Measurements from ENCODE around the gene SPEF1.
"Not testable (repeated sequence)": the region's sequence is repeated elsewhere in the genome, so short reads cannot be mapped to it uniquely, and the experiment has no call there.

The SPEF1 gene

GRCh38 chr20:3804781-3805180 lies 23.5 kb upstream of the SPEF1 start:
- DNase-seq: no peak

DNA sequence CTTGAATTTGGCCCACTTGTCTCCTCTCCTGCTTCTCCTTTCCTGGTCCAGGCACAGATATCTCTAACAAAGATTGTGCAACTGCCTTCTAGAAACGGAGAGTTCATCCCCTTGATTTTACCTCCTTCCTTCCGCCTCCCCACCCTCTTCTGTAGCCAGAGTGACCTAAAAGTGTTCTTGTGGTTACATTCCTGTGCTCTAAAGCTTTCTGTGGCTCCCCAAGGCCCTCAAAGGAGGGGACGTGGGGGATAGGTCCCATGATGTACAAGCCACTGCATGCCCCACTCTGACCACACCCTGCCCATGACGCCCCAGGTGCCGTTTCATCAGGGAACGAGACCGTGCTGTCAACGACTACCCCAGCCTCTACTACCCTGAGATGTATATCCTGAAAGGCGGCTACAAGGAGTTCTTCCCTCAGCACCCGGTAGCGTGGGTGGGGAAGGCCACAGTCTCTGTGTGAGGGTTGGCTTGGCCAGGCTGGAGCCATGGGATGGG lies 23.1 kb upstream of the SPEF1 start:
- DNase-seq: no peak

DNA sequence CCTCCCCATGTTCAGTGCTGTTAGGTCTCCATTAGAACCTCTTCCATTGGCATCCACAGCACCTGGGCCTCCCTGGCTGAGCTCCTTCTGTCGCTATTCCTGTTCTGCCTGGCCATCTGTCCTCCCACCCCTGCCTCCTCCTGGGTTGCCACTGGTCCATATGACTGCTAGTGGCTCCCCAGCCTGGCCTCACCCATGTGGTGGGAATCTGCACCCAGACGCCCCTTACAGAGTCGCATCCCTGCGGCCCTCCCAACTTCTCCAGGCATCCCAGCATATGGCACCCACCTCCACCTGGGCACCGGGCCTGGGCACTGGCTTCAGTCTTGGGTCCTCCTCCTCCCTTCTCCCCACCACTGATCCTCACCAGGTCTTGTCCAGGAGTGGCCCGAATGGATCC lies 22.6 kb upstream of the SPEF1 start:
- DNase-seq: no peak

DNA sequence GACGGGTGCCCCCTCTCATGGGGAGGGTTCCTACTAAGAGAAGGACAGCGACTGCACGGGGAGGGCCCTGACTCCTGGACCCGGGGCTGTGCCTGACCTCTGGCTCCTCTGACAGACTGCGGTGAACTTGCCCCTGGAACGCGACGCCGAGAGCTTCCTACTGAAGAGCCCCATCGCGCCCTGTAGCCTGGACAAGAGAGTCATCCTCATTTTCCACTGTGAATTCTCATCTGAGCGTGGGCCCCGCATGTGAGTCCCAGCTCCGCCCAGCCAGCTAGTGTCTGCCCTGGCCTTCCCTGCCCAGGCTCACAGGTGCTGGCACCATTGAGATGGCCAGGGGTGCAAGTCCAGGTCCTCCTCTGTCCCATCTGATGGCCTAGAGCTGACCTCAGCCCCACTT lies 22.0 kb upstream of the SPEF1 start:
- DNase-seq: no peak

- DNase-seq: no peak
Measured at GRCh38 chr20:3802524-3803239, 21.4 kb upstream of the SPEF1 start.

GRCh38 chr20:3801846-3802245 lies 20.6 kb upstream of the SPEF1 start:
- DNase-seq: no peak

DNA sequence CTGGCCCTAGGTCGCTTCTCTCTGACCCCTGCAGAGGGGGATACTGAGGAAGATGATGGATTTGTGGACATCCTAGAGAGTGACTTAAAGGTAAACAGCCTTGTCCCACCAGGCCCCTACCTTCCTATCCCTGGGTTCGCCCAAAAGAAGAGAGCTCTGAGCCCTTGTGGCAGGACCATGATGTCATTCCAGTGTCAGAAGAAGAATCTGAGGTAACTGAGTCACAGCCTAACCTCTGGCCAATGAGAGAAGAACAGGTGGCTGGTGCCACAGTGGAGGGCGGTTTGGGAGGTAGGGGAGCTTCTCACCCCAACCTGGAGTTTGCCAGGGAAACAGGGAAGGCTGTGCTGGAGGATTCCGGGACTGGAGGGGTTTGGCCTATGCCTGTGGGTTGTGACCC lies 20.1 kb upstream of the SPEF1 start:
- no peak for DNase-seq

DNA sequence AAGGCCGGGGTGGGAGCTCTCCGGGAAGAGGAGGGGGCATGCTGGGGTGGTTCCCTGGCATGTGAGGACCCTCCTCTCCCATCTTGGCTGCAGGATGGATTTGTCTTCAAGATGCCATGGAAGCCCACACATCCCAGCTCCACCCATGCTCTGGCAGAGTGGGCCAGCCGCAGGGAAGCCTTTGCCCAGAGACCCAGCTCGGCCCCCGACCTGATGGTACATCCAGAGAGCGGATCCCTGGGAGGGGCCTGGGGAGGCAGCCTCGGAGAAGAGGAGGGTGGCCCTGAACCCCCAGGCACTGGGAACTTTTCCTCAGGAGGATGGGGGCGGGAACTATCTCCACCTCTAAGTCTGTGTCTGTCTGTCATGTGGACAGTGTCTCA lies 19.6 kb upstream of the SPEF1 start:
- no peak for DNase-seq

DNA sequence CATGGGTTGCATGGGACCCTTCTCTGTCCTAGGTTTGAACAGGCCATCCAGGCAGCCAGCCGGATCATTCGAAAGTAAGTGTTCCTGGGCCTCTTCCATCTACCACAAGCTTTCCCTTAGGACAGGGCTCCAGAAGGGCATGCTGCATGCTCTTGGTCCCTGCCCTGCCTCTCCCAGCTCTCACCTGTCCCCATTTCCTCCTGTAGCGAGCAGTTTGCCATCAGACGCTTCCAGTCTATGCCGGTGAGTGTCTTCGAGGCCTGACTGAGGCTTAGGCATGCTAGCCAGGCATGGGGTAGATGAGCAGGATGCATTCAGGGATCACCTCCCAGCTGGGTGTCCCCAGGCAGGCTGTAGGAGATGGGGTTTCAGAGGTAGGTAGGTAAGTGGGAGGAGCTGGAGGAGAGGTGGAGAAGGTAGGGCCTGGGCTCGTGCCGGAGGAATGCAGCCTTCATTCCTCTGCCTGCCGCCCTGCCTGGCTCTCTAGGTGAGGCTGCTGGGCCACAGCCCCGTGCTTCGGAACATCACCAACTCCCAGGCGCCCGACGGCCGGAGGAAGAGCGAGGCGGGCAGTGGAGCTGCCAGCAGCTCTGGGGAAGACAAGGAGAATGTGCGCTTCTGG lies 19.1 kb upstream of the SPEF1 start:
- no peak for DNase-seq

GRCh38 chr20:3798908-3799248 lies 17.6 kb upstream of the SPEF1 start:
- DNase-seq: peak in 1 of 2 experiments; percentile 33

DNA sequence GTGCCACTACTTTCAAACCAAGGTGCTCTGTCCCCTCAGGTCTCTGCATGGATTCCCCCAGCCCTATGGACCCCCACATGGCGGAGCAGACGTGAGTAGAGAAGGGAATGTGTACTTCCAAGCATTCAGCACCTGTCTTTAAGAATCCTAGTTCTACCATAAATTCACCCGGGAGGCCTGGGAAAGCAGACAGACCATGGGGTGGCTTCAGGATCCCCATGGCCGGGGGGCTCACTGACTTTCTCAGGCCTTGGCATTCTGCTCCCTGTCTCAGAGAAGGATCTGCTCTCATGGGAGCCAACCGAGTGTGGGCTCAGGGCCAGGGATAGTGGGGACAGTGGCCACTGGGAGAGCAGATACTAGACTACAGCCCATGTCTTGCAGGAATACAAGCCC lies 17.1 kb upstream of the SPEF1 start:
- DNase-seq: no peak

- peak in 1 of 2 experiments; percentile 38 for DNase-seq
Measured at GRCh38 chr20:3797592-3798372, 16.5 kb upstream of the SPEF1 start.

DNA sequence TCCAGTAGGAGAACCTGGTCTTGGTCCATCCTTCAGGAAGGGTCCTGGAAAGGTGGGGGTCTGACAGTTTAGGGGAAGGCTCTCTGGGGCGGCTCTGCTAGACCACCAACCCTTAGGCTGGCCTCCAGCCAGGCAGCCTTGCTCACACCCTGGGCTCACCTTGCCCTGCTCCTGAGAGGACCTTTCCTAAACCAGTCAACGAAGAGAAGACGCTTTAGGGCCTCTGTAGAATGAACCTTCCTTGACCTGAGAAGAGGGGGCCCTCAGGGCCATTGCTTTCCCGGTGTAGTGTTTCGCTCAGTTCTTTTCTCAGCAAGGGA lies 15.9 kb upstream of the SPEF1 start:
- DNase-seq: no peak

- no peak for DNase-seq
Measured at GRCh38 chr20:3796477-3797225, 15.4 kb upstream of the SPEF1 start.

DNA sequence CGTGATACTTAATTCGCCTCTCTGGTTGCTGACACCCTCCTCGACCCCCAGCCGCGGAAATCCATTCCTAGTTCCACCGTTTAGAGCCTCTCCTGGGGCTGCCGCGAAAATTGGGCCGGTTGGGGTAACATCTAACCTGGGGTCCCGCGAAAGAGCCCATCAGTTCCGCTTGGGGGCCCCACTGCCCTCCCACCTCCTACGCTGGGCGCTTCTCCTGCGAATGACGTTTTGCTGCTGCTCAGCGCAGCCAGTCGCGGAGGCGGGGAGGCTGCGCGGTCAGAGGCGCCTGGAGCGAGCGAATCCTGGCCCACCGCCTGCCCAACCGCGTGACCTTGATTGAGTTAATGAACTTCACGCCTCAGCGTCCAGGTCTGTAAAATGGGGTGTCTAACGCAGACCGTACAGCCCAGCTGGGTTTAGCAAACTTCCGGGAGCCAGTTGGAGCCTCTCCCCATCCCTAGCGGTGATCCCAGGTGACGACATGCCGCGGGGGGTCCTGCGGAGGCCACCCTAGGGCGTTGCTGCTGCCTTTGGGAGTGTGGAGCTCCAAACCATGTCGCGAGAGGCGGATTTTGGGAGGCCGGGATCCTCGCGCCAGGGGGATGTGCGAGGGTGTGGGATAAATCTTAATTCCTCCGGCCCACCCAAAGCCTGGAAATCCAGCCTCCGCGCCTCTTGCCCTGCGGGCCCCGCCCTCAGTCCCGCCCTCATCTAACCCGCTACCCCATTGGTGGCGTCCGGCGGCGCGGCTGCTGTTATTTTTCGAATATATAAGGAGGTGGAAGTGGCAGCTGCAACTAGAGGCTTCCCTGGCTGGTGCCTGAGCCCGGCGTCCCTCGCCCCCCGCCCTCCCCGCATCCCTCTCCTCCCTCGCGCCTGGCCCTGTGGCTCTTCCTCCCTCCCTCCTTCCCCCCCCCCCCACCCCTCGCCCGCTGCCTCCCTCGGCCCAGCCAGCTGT lies 14.5 kb upstream of the SPEF1 start, which contains the start of gene CDC25B:
CDC25B (plus strand) TSS at position 800 of the 958 bp plus-strand sequence. CDS start 222 bp downstream, outside the sequence.
- DNase-seq: peak; percentile 85 to 87

GRCh38 chr20:3794701-3795420 lies 13.6 kb upstream of the SPEF1 start:
- no peak for DNase-seq

DNA sequence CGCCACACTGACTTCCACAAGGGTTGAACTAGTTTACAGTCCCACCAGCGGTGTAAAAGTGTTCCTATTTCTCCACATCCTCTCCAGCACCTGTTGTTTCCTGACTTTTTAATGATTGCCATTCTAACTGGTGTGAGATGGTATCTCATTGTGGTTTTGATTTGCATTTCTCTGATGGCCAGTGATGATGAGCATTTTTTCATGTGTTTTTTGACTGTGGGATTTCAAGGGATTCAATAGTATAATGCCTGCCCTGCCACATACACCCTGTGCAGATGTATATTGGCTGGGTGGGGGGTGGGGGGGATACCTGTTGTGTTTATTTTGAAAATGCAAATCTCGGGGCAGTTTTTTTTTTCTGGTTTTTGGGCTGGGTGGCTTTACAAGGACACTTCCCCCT lies 12.9 kb upstream of the SPEF1 start:
- DNase-seq: not testable (repeated sequence)

- DNase-seq: not testable (repeated sequence)
Measured at GRCh38 chr20:3789201-3789600, 8.0 kb upstream of the SPEF1 start.

DNA sequence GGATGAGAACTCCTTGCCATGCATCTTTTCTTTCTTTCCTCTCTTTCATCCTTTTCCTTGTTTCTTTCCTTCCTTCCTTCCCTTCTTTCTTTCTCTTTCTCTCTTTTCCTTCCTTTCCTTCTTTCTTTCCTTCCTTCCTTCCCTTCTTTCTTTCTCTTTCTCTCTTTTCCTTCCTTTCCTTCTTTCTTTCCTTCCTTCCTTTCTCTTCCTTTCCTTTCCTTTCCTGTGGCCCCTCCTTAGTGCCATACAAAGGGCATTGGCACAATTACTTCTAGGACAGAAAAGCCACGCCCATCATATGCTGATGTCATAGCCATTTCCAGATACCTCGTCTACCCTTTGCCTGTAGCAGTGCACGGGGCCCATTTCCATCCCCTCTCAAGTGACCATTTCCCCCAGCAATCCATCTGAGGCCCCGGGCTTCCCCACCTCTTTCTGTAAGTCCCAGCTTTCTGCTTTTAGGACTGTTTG lies 7.5 kb upstream of the SPEF1 start:
- DNase-seq: no peak

- DNase-seq: no peak
Measured at GRCh38 chr20:3787324-3788014, 6.2 kb upstream of the SPEF1 start.

Data from stimulated activated CD4-positive, alpha-beta T cell treated with anti-CD3 and anti-CD28 coated beads, Interleukin-4, amount 100 ng/mL, for 4 hours (primary cell).